22Rv1 (cell line): Measurements from ENCODE around the gene FCSK.

Experiments
- H3K27ac ChIP-seq: fragments of 450-650 bp; 2 replicates; pipeline ENCODE4 v1.5.1; 2017
- CTCF ChIP-seq: fragments of 450-650 bp; IDR thresholded peaks from 2 replicates; pipeline ENCODE4 v1.5.1; 2017; ENCODE audit warnings: mild to moderate bottlenecking
- ZFX ChIP-seq: fragments of 450-650 bp; IDR thresholded peaks from 2 replicates; pipeline ENCODE4 v1.6.1; 2017; ENCODE audit warnings: antibody characterized with exemption, borderline replicate concordance

FCSK gene

GRCh38 chr16:70512456-70512855 is 58.1 kb downstream of the FCSK start:
- TF ChIP-seq ZFX: no peak
- no peak for TF ChIP-seq CTCF
- no peak overlapping the region for H3K27ac ChIP-seq

- H3K27ac ChIP-seq: no peak overlapping the region
- no peak for TF ChIP-seq ZFX
- TF ChIP-seq CTCF: no peak
Measured at GRCh38 chr16:70520612-70521297, 66.4 kb downstream of the FCSK start.

- TF ChIP-seq ZFX: no peak
- no peak for TF ChIP-seq CTCF
- peak overlapping the region; percentile 87 for H3K27ac ChIP-seq
Measured at GRCh38 chr16:70522216-70523075, 68.1 kb downstream of the FCSK start.

- H3K27ac ChIP-seq: peak within 1 kb of the TSS; percentile 87
- TF ChIP-seq CTCF (no peak), ZFX (no peak)
Measured at GRCh38 chr16:70523076-70523742, 68.8 kb downstream of the FCSK start, which contains the start of gene COG4. TSS of gene COG4 (minus strand) at chr16:70523554. CDS start at chr16:70523543, 11 bp downstream.

GRCh38 chr16:70523743-70524398 is 69.5 kb downstream of the FCSK start, which contains the start of gene SF3B3:
TSS of gene SF3B3 (plus strand) at chr16:70523816. CDS start at chr16:70526657, 2,841 bp downstream.
- TF ChIP-seq CTCF: no peak
- no peak for TF ChIP-seq ZFX
- H3K27ac ChIP-seq: peak within 1 kb of the TSS; percentile 87

GRCh38 chr16:70524399-70524825 is 70.0 kb downstream of the FCSK start:
- peak overlapping the region; percentile 87 for H3K27ac ChIP-seq

- TF ChIP-seq CTCF (no peak), ZFX (no peak)
- H3K27ac ChIP-seq: no peak overlapping the region
Measured at GRCh38 chr16:70526403-70526802, 72.0 kb downstream of the FCSK start.
